ENCODE data around the gene RHEBL1. TPM values are rescaled to one million over a fixed set of nuclear protein-coding genes. Genes with fewer than 3 reads are reported as not detected.

RHEBL1 gene
- total RNA-seq, 1 experiment from 2014 or later: 9.0 TPM

DNA sequence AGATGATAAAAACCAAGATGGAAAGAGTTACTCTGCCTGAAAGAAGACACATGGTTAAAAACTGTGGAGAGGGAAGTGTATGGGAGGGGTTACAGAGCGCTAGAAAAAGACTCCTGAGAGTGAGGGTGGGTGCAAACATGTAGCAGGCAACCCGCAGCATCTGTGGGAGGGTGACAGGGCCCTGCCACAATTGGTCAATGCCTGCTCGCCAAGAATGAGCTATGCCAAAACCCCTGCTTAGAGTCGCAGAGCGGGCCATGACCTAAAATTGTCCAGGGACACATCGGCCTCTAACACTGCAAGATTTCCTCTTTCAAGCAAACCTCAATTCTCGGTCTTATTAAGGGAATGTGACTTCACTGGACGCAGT lies 51.9 kb downstream of the RHEBL1 start:
- Mint-ChIP-seq H3K4me1 (peaks cover 16% of the 10 kb centered on the region), H3K4me3 (peak overlapping the region; percentile 91), H3K27ac (peak overlapping the region; percentile 95), H3K9me3 (no peaks in the 10 kb centered on the region), H3K36me3 (peaks cover 14% of the 10 kb centered on the region), H3K27me3 (ENCODE audit: low read depth) (peaks cover 6% of the 10 kb centered on the region)
- ChIA-PET POLR2A (interaction anchor here (0.5 to 0.6 kb wide), 2 partner anchors 21 to 256 kb away, joined by 3 to 5 read pairs; no protein-coding TSS in a partner anchor), CTCF (interaction anchor here (0.6 to 3.5 kb wide), 16 partner anchors 10 to 229 kb away, joined by 3 to 60 read pairs (median 6); partner anchors contain the start of genes ADCY6, ARF3, DDN and WNT10B)
- TF ChIP-seq, protein P1, sequence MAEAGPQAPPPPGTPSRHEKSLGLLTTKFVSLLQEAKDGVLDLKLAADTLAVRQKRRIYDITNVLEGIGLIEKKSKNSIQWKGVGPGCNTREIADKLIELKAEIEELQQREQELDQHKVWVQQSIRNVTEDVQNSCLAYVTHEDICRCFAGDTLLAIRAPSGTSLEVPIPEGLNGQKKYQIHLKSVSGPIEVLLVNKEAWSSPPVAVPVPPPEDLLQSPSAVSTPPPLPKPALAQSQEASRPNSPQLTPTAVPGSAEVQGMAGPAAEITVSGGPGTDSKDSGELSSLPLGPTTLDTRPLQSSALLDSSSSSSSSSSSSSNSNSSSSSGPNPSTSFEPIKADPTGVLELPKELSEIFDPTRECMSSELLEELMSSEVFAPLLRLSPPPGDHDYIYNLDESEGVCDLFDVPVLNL (CRISPR knock-in tag; IDR thresholded peaks at IDR 0.05; ENCODE audit: borderline replicate concordance, low read depth): no peak
- TF ChIP-seq ZNF416 (CRISPR knock-in tag; IDR thresholded peaks at IDR 0.05) (no peak), ATF1 (CRISPR knock-in tag; IDR thresholded peaks at IDR 0.05) (no peak), ZBTB21 (CRISPR knock-in tag; IDR thresholded peaks at IDR 0.05; ENCODE audit: borderline replicate concordance) (no peak), ZNF219 (CRISPR knock-in tag; IDR thresholded peaks at IDR 0.05; ENCODE audit: borderline replicate concordance) (no peak), NFATC4 (CRISPR knock-in tag; IDR thresholded peaks at IDR 0.05) (no peak), FOXP1 (CRISPR knock-in tag; IDR thresholded peaks at IDR 0.05; ENCODE audit: borderline replicate concordance) (no peak)
- TF ChIP-seq, protein P2, sequence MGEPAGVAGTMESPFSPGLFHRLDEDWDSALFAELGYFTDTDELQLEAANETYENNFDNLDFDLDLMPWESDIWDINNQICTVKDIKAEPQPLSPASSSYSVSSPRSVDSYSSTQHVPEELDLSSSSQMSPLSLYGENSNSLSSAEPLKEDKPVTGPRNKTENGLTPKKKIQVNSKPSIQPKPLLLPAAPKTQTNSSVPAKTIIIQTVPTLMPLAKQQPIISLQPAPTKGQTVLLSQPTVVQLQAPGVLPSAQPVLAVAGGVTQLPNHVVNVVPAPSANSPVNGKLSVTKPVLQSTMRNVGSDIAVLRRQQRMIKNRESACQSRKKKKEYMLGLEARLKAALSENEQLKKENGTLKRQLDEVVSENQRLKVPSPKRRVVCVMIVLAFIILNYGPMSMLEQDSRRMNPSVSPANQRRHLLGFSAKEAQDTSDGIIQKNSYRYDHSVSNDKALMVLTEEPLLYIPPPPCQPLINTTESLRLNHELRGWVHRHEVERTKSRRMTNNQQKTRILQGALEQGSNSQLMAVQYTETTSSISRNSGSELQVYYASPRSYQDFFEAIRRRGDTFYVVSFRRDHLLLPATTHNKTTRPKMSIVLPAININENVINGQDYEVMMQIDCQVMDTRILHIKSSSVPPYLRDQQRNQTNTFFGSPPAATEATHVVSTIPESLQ (CRISPR knock-in tag; IDR thresholded peaks at IDR 0.05): no peak
- TF ChIP-seq, protein P3, sequence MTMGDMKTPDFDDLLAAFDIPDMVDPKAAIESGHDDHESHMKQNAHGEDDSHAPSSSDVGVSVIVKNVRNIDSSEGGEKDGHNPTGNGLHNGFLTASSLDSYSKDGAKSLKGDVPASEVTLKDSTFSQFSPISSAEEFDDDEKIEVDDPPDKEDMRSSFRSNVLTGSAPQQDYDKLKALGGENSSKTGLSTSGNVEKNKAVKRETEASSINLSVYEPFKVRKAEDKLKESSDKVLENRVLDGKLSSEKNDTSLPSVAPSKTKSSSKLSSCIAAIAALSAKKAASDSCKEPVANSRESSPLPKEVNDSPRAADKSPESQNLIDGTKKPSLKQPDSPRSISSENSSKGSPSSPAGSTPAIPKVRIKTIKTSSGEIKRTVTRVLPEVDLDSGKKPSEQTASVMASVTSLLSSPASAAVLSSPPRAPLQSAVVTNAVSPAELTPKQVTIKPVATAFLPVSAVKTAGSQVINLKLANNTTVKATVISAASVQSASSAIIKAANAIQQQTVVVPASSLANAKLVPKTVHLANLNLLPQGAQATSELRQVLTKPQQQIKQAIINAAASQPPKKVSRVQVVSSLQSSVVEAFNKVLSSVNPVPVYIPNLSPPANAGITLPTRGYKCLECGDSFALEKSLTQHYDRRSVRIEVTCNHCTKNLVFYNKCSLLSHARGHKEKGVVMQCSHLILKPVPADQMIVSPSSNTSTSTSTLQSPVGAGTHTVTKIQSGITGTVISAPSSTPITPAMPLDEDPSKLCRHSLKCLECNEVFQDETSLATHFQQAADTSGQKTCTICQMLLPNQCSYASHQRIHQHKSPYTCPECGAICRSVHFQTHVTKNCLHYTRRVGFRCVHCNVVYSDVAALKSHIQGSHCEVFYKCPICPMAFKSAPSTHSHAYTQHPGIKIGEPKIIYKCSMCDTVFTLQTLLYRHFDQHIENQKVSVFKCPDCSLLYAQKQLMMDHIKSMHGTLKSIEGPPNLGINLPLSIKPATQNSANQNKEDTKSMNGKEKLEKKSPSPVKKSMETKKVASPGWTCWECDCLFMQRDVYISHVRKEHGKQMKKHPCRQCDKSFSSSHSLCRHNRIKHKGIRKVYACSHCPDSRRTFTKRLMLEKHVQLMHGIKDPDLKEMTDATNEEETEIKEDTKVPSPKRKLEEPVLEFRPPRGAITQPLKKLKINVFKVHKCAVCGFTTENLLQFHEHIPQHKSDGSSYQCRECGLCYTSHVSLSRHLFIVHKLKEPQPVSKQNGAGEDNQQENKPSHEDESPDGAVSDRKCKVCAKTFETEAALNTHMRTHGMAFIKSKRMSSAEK (CRISPR knock-in tag; IDR thresholded peaks at IDR 0.05; ENCODE audit: borderline replicate concordance): no peak
- TF ChIP-seq, protein P4, sequence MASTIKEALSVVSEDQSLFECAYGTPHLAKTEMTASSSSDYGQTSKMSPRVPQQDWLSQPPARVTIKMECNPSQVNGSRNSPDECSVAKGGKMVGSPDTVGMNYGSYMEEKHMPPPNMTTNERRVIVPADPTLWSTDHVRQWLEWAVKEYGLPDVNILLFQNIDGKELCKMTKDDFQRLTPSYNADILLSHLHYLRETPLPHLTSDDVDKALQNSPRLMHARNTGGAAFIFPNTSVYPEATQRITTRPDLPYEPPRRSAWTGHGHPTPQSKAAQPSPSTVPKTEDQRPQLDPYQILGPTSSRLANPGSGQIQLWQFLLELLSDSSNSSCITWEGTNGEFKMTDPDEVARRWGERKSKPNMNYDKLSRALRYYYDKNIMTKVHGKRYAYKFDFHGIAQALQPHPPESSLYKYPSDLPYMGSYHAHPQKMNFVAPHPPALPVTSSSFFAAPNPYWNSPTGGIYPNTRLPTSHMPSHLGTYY (CRISPR knock-in tag; IDR thresholded peaks at IDR 0.05): no peak
- TF ChIP-seq, protein P5, sequence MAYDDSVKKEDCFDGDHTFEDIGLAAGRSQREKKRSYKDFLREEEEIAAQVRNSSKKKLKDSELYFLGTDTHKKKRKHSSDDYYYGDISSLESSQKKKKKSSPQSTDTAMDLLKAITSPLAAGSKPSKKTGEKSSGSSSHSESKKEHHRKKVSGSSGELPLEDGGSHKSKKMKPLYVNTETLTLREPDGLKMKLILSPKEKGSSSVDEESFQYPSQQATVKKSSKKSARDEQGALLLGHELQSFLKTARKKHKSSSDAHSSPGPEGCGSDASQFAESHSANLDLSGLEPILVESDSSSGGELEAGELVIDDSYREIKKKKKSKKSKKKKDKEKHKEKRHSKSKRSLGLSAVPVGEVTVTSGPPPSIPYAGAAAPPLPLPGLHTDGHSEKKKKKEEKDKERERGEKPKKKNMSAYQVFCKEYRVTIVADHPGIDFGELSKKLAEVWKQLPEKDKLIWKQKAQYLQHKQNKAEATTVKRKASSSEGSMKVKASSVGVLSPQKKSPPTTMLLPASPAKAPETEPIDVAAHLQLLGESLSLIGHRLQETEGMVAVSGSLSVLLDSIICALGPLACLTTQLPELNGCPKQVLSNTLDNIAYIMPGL (CRISPR knock-in tag; IDR thresholded peaks at IDR 0.05): no peak
- no peak for DNase-seq (ENCODE audit: low spot score)
- peak; percentile 1; the same call in 1 of the 2 replicates for ATAC-seq

DNA sequence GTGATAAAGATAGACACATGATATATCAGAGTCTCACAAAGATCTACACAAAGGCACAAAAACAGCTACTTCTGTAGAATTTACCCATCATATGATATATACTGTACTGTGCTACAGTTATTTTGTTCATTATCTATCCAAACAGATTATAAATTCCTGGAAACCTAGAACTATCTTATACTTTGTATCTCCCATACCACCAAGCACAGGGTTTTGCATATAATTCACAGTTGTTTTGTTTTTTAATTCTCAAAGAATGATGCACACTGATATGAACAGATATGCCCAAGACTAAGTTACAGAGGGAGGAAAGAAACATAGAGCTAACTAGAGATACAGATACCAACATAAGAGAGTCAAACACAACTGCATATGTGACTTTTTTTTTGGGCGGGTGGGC lies 54.6 kb downstream of the RHEBL1 start:
- H3K9me3 Mint-ChIP-seq: no peaks in the 10 kb centered on the region
- POLR2A ChIA-PET: interaction anchor here (1.0 kb wide), 1 partner anchor 45 kb away, joined by 3 read pairs; no protein-coding TSS in a partner anchor
- CTCF ChIA-PET: interaction anchor here (1.2 to 3.5 kb wide), 5 partner anchors 17 to 73 kb away, joined by 4 to 60 read pairs (median 12); partner anchors contain the start of gene DDN
- TF ChIP-seq ZNF671 (CRISPR knock-in tag; IDR thresholded peaks at IDR 0.05) (no peak), RELA (CRISPR knock-in tag; IDR thresholded peaks at IDR 0.05; ENCODE audit: borderline replicate concordance) (no peak), NFE2L1 (CRISPR knock-in tag; IDR thresholded peaks at IDR 0.05) (no peak)
- TF ChIP-seq, protein P6, sequence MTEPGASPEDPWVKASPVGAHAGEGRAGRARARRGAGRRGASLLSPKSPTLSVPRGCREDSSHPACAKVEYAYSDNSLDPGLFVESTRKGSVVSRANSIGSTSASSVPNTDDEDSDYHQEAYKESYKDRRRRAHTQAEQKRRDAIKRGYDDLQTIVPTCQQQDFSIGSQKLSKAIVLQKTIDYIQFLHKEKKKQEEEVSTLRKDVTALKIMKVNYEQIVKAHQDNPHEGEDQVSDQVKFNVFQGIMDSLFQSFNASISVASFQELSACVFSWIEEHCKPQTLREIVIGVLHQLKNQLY (CRISPR knock-in tag; IDR thresholded peaks at IDR 0.05): no peak
- TF ChIP-seq, protein P7, sequence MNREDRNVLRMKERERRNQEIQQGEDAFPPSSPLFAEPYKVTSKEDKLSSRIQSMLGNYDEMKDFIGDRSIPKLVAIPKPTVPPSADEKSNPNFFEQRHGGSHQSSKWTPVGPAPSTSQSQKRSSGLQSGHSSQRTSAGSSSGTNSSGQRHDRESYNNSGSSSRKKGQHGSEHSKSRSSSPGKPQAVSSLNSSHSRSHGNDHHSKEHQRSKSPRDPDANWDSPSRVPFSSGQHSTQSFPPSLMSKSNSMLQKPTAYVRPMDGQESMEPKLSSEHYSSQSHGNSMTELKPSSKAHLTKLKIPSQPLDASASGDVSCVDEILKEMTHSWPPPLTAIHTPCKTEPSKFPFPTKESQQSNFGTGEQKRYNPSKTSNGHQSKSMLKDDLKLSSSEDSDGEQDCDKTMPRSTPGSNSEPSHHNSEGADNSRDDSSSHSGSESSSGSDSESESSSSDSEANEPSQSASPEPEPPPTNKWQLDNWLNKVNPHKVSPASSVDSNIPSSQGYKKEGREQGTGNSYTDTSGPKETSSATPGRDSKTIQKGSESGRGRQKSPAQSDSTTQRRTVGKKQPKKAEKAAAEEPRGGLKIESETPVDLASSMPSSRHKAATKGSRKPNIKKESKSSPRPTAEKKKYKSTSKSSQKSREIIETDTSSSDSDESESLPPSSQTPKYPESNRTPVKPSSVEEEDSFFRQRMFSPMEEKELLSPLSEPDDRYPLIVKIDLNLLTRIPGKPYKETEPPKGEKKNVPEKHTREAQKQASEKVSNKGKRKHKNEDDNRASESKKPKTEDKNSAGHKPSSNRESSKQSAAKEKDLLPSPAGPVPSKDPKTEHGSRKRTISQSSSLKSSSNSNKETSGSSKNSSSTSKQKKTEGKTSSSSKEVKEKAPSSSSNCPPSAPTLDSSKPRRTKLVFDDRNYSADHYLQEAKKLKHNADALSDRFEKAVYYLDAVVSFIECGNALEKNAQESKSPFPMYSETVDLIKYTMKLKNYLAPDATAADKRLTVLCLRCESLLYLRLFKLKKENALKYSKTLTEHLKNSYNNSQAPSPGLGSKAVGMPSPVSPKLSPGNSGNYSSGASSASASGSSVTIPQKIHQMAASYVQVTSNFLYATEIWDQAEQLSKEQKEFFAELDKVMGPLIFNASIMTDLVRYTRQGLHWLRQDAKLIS (CRISPR knock-in tag; IDR thresholded peaks at IDR 0.05; ENCODE audit: borderline replicate concordance): no peak

More for the DNA sequence above, 54.6 kb downstream of the RHEBL1 start:
- peaks cover 3% of the 10 kb centered on the region; the same call in 1 of the 2 replicates for H3K36me3 Mint-ChIP-seq
- H3K27ac Mint-ChIP-seq: no peak overlapping the region
- no peak overlapping the region for H3K4me3 Mint-ChIP-seq
- ATAC-seq (no peak), DNase-seq (ENCODE audit: low spot score) (no peak)
- H3K27me3 Mint-ChIP-seq (ENCODE audit: low read depth): peaks cover 6% of the 10 kb centered on the region
- peaks cover 16% of the 10 kb centered on the region for H3K4me1 Mint-ChIP-seq
